ENCODE results near the gene SEPTIN2.
"Not testable (repeated sequence)": the region's sequence is repeated elsewhere in the genome, so short reads cannot be mapped to it uniquely, and the experiment has no call there.

SEPTIN2 gene

GRCh38 chr2:241275504-241275903 is 40.2 kb upstream of the SEPTIN2 start:
- no peak for TF ChIP-seq JUND (IDR thresholded peaks at IDR 0.05; ENCODE audit: low read depth)
- no peak for DNase-seq (ENCODE audit: low read depth in 1 of 2, low spot score in 1 of 2)
- in situ Hi-C loops (cut with HindIII; ENCODE audit: low pct_unique_long_range_greater_than_20kb, low sequenced_read_pairs) = no loop called here

- no peak for DNase-seq (ENCODE audit: low read depth in 1 of 2, low spot score in 1 of 2)
- in situ Hi-C loops (cut with HindIII; ENCODE audit: low pct_unique_long_range_greater_than_20kb, low sequenced_read_pairs) = no loop called here
- TF ChIP-seq JUND (IDR thresholded peaks at IDR 0.05; ENCODE audit: low read depth) = no peak
These were observed 39.8 kb upstream of the SEPTIN2 start for GRCh38 chr2:241275910-241276309.

DNA sequence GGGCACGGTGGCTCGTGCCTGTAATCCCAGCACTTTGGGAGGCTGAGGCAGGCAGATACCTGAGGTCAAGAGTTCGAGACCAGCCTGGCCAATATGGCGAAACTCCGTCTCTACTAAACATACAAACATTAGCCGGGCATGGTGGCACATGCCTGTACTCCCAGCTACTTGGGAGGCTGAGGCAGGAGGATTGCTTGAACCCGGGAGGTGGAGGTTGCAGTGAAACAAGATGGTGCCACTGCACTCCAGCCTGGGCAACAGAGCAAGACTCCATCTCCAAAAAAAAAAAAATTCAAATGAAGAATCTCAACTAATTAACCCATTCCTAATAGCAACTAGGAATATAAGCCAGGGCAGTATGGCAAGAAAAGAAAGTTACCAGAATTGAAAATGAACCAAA is 37.4 kb upstream of the SEPTIN2 start:
- DNase-seq (ENCODE audit: low read depth in 1 of 2, low spot score in 1 of 2); in situ Hi-C loops (cut with HindIII; ENCODE audit: low pct_unique_long_range_greater_than_20kb, low sequenced_read_pairs): not testable (repeated sequence)

- in situ Hi-C loops (cut with HindIII; ENCODE audit: low pct_unique_long_range_greater_than_20kb, low sequenced_read_pairs) = no loop called here
- no peak for DNase-seq (ENCODE audit: low read depth in 1 of 2, low spot score in 1 of 2)
- TF ChIP-seq JUND (IDR thresholded peaks at IDR 0.05; ENCODE audit: low read depth) = no peak
These were observed 36.3 kb upstream of the SEPTIN2 start for GRCh38 chr2:241279413-241279812.

DNA sequence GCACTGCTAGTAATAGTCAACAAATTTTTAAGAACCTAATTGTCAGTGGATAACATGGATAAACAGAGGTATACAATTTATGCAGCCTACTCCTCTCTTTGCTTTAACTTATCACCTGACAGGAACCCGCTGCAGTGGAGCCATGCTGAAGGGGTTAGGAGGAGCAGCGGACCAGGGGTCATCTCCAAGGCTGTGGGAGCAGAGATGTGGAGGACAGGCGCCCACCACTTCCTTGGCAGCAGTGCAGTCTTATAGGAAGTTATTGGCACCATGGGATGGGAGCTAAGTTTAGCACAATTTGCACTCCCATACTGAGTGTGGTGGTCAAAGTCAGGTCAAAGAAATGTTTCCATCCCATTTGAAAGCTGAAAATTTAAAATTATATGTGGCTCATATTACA is 35.9 kb upstream of the SEPTIN2 start:
- DNase-seq (ENCODE audit: low read depth in 1 of 2, low spot score in 1 of 2) = no peak
- TF ChIP-seq JUND (IDR thresholded peaks at IDR 0.05; ENCODE audit: low read depth) = no peak
- in situ Hi-C loops (cut with HindIII; ENCODE audit: low pct_unique_long_range_greater_than_20kb, low sequenced_read_pairs) = no loop called here

DNA sequence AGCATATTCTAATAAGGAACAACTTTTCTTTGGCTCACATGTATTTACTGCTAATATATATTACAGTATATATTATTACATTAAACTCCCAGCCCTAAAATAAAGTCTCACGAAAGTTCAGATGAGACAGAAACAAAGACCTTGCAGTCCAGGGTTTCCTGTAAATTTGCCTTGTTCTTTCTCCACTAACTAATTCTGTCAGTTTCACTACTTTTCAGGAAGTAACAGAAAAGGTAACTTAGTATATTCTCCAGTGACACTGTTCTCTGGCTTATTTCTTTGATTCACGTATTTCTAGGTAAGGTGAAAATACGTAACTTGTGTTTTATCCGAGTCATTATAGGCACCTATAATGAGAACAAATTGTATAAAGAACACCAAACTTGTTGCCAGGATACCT is 35.4 kb upstream of the SEPTIN2 start:
- no peak for TF ChIP-seq JUND (IDR thresholded peaks at IDR 0.05; ENCODE audit: low read depth)
- no peak for DNase-seq (ENCODE audit: low read depth in 1 of 2, low spot score in 1 of 2)
- in situ Hi-C loops (cut with HindIII; ENCODE audit: low pct_unique_long_range_greater_than_20kb, low sequenced_read_pairs) = no loop called here

- TF ChIP-seq JUND (IDR thresholded peaks at IDR 0.05; ENCODE audit: low read depth) = no peak
- in situ Hi-C loops (cut with HindIII; ENCODE audit: low pct_unique_long_range_greater_than_20kb, low sequenced_read_pairs) = no loop called here
- DNase-seq (ENCODE audit: low read depth in 1 of 2, low spot score in 1 of 2) = no peak
These were observed 33.2 kb upstream of the SEPTIN2 start for GRCh38 chr2:241282555-241282954.

DNA sequence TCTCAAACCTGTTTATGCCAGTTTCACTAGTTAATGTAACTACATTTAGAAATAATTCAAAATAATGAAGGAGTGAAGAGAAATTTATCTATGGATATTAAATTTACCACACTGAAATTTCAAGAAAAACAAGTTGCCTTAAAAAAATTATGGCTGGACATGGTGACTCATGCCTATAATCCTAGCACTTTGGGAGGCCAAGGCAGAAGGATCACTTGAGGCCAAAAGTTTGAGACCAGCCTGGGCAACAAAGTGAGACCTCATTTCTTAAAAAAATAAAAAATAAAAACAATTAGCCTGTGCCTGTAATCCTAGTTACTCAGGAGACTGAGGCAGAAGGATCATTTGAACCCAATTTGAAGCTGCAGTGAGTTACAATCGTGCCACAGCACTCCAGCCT is 30.1 kb upstream of the SEPTIN2 start:
- no peak for DNase-seq (ENCODE audit: low read depth in 1 of 2, low spot score in 1 of 2)
- in situ Hi-C loops (cut with HindIII; ENCODE audit: low pct_unique_long_range_greater_than_20kb, low sequenced_read_pairs) = no loop called here
- no peak for TF ChIP-seq JUND (IDR thresholded peaks at IDR 0.05; ENCODE audit: low read depth)

GRCh38 chr2:241286348-241287090 is 29.2 kb upstream of the SEPTIN2 start:
- DNase-seq (ENCODE audit: low read depth in 1 of 2, low spot score in 1 of 2) = no peak
- in situ Hi-C loops (cut with HindIII; ENCODE audit: low pct_unique_long_range_greater_than_20kb, low sequenced_read_pairs) = no loop called here
- TF ChIP-seq JUND (IDR thresholded peaks at IDR 0.05; ENCODE audit: low read depth) = no peak

DNA sequence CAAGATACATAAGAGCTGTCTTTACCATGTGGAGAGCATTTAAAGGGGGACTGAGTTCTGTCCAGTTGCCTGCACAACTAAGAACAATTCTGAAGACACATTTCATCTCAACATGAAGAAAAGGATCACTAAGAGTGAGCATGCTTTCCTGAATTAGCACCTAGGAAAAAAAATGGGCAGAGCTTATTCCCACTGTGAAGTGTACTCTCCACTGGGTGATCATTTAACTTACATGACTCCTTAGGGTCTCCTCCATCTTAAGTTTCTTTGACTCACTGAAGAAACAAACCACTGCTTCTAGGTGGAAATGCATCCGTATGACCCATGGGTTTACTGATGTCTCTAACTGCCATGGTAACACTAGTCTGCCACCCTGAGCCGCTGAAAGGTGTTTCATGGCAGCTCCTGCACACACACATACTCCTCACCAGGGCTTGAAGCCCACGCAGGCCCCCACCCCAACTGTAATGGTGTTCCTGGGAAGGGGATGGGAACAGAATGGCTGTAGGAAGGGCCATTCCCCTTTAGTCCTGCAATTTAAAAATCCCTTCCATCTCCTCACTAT is 27.3 kb upstream of the SEPTIN2 start:
- TF ChIP-seq JUND (IDR thresholded peaks at IDR 0.05; ENCODE audit: low read depth) = no peak

GRCh38 chr2:241289053-241289452 is 26.7 kb upstream of the SEPTIN2 start:
- no peak for TF ChIP-seq JUND (IDR thresholded peaks at IDR 0.05; ENCODE audit: low read depth)
- in situ Hi-C loops (cut with HindIII; ENCODE audit: low pct_unique_long_range_greater_than_20kb, low sequenced_read_pairs) = no loop called here
- DNase-seq (ENCODE audit: low read depth in 1 of 2, low spot score in 1 of 2) = no peak

More for the DNA sequence above, 27.3 kb upstream of the SEPTIN2 start:
- DNase-seq (ENCODE audit: low read depth in 1 of 2, low spot score in 1 of 2) = no peak
- in situ Hi-C loops (cut with HindIII; ENCODE audit: low pct_unique_long_range_greater_than_20kb, low sequenced_read_pairs) = no loop called here

DNA sequence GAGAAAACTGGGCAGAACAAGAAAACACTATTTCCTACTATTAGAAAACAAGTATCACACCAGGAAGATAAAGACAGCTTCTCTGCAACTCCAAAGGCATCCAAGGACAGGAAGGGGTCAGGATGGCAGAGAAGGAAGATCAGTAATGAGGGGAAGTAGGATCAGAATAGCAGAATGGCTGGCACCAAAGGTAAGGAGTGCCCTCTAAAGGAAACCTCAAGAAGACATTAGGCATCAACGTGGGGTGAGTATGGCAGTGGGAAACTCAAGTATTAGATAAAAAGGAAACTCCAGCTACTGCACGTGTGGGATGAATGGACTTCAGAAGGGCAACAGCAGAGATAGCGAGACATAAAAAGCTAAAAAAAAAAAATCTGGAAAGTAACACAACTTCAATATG is 26.1 kb upstream of the SEPTIN2 start:
- in situ Hi-C loops (cut with HindIII; ENCODE audit: low pct_unique_long_range_greater_than_20kb, low sequenced_read_pairs) = no loop called here
- no peak for TF ChIP-seq JUND (IDR thresholded peaks at IDR 0.05; ENCODE audit: low read depth)
- no peak for DNase-seq (ENCODE audit: low read depth in 1 of 2, low spot score in 1 of 2)

DNA sequence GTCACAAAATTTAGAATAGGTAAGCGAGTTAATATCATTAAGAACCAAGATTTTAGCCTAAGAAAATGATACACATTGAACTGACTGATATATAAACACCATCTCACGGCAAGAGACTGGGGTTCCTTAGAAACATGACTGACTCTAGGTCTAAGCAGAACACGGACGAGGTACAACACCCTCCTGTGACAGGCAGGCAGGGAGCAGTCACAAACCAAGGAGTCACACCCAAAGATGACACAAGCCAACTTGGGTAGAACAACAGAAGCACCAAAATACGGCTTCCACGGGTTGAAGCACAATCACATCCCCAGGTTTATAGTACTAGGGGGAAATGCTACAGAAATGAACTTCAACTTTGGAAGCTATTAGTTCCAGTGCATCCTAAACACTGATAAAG is 24.6 kb upstream of the SEPTIN2 start:
- in situ Hi-C loops (cut with HindIII; ENCODE audit: low pct_unique_long_range_greater_than_20kb, low sequenced_read_pairs) = no loop called here
- DNase-seq (ENCODE audit: low read depth in 1 of 2, low spot score in 1 of 2) = no peak
- TF ChIP-seq JUND (IDR thresholded peaks at IDR 0.05; ENCODE audit: low read depth) = no peak

DNA sequence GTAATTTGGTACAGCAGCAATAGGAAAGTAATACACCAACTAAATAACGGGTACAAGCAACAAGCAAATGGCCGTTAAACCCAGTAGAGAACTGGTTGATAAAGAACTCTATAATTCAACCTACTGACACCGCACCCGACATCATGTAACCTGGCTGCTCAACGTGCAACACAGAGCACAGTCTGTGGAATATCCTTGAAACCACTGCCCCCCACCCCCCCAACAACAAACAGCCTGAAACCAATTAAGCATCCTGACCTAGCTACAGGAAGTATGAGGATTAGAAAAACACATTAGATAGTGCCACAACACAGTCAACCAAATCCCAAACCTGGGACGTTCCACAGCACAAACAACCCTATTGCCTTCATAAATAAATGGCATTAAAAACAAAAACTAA is 23.7 kb upstream of the SEPTIN2 start:
- DNase-seq (ENCODE audit: low read depth in 1 of 2, low spot score in 1 of 2) = no peak
- TF ChIP-seq JUND (IDR thresholded peaks at IDR 0.05; ENCODE audit: low read depth) = no peak
- in situ Hi-C loops (cut with HindIII; ENCODE audit: low pct_unique_long_range_greater_than_20kb, low sequenced_read_pairs) = no loop called here

- in situ Hi-C loops (cut with HindIII; ENCODE audit: low pct_unique_long_range_greater_than_20kb, low sequenced_read_pairs); DNase-seq (ENCODE audit: low read depth in 1 of 2, low spot score in 1 of 2): not testable (repeated sequence)
These were observed 22.3 kb upstream of the SEPTIN2 start for GRCh38 chr2:241293378-241293797.

Data from T47D (cell line).